Measurements from ENCODE around the gene B3GNT2.

DNA sequence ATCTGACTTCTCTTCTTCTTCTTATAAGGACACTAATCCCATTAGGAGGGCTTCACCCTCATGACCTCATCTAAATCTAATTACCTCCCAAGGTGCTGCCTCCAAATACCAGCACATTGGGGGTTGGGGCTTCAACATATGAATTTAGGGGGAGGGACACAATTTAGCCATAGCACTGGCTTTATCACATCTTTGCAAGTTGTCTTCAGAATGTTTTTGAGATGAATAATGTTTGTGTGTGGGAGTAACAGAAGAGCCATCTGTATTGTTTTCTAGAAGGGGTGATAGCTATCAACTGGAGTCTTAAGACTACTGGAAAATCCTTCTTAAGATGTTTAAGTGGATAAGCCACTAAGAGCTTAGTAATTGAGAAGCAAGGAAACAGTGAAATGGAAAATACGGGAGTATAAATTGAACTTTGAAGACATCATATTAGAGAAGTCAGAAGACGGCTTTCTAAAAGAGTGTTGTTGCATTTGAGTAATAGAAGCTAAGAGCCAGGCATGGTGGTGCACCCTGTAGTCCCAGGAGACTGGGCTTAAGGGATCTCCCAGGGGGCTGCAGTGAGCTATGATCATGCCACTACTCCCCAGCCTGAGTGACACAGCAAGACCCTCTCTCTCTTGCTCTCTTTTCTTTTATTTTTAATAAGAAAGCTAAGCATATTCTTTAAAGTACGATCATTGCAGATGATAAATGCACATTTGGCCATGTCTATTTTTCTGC lies 32.6 kb upstream of the B3GNT2 start:
- no peak for TF ChIP-seq EZH2 (IDR thresholded peaks at IDR 0.05; ENCODE audit: insufficient read depth, low read length)
- TF ChIP-seq, protein P1, sequence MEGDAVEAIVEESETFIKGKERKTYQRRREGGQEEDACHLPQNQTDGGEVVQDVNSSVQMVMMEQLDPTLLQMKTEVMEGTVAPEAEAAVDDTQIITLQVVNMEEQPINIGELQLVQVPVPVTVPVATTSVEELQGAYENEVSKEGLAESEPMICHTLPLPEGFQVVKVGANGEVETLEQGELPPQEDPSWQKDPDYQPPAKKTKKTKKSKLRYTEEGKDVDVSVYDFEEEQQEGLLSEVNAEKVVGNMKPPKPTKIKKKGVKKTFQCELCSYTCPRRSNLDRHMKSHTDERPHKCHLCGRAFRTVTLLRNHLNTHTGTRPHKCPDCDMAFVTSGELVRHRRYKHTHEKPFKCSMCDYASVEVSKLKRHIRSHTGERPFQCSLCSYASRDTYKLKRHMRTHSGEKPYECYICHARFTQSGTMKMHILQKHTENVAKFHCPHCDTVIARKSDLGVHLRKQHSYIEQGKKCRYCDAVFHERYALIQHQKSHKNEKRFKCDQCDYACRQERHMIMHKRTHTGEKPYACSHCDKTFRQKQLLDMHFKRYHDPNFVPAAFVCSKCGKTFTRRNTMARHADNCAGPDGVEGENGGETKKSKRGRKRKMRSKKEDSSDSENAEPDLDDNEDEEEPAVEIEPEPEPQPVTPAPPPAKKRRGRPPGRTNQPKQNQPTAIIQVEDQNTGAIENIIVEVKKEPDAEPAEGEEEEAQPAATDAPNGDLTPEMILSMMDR (IDR thresholded peaks at IDR 0.05; ENCODE audit: insufficient read depth, low read depth, low read length): no peak
